Vagina (tissue), 2 donors: ENCODE measurements around the gene BET1. TPM values are rescaled to one million over a fixed set of nuclear protein-coding genes. Genes with fewer than 3 reads are reported as not detected.

Source experiments
- DNase-seq, 2 donors: peaks; one replicate each; pipeline ENCODE4 v3.0.0-alpha.2; 2017; ENCODE audit errors: extremely low spot score in 2 of 2
- H3K27ac ChIP-seq: fragments of 200-600 bp; sonication (generic); one replicate; pipeline ENCODE4 v1.5.1; 2019
- H3K27me3 ChIP-seq: fragments of 200-600 bp; sonication (generic); one replicate; pipeline ENCODE4 v1.5.1; 2019
- H3K36me3 ChIP-seq, 2 donors: fragments of 200-600 bp; sonication (generic); one replicate each; pipeline ENCODE4 v1.5.1; 2017 to 2019
- H3K4me1 ChIP-seq: fragments of 200-600 bp; sonication (generic); one replicate; pipeline ENCODE4 v1.5.1; 2019
- H3K4me3 ChIP-seq, 2 donors: fragments of 200-600 bp; sonication (generic); 1 replicate in 1 of 2; 2 replicates in 1 of 2; pipeline ENCODE4 v1.5.1; 2016 to 2019
- H3K9me3 ChIP-seq: fragments of 200-600 bp; sonication (generic); one replicate; pipeline ENCODE4 v1.5.1; 2019
- POLR2A ChIP-seq, 2 donors: fragments of 450-650 bp; IDR thresholded peaks; one replicate each; pipeline ENCODE4 v1.6.1; 2017; ENCODE audit warnings: antibody characterized with exemption in 2 of 2, mild to moderate bottlenecking in 2 of 2, moderate library complexity in 2 of 2
- POLR2AphosphoS5 ChIP-seq, 2 donors: sonication (generic); formaldehyde crosslinking; IDR thresholded peaks; one replicate each; pipeline ENCODE4 v1.9.0; 2017; ENCODE audit warnings: antibody characterized with exemption in 2 of 2, mild to moderate bottlenecking in 2 of 2, low read depth in 1 of 2; ENCODE audit not compliant: insufficient read depth in 1 of 2
- intact Hi-C: fragments of 100-400 bp; cut with DNase I; formaldehyde crosslinking; loops from one replicate; pipeline ENCODE4 v1.15.1; 2023
- total RNA-seq: library from RNA; depleted of rRNA; stranded (reverse); fragments of >200 nt; gene quantifications from one replicate; pipeline ENCODE4 v1.2.3, GENCODE V29; 2016
- TF ChIP-seq, protein P1 (sequence below), 3 experiments: fragments of 450-650 bp in 2 of 3; fragments of 200-600 bp in 1 of 3; sonication (generic) in 1 of 3; IDR thresholded peaks; one replicate each; pipeline ENCODE4 v1.5.1; 2017 to 2019; ENCODE audit warnings: antibody characterized with exemption in 3 of 3, mild to moderate bottlenecking in 2 of 3, moderate library complexity in 2 of 3

BET1 gene
- total RNA-seq, 1 donor from 2014 or later, result 22.1 TPM

DNA sequence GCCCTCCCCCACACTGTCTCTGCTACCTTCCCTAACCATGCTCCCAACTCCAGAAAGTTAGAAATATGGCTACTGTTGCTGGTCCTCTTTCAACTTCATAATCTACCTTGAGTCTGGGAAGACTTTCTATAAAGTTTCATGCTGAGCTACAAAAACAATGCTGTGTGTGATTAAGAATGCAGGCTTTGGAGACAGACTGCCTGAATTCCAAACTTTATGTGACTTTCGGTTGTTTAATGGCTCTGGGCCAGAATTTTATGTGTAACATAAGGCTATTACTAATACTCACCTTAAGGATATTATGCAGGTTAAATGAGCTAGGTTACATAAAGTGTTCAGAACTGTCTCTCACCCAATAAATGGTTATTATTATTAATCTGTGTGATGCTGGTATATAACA is 19.1 kb downstream of the BET1 start:
- Histone ChIP-seq H3K27me3 (no peaks in the 10 kb centered on the region), H3K9me3 (no peaks in the 10 kb centered on the region), H3K4me3 (no peak overlapping the region), H3K36me3 (no peaks in the 10 kb centered on the region), H3K27ac (no peak overlapping the region), H3K4me1 (peaks cover 4% of the 10 kb centered on the region)
- intact Hi-C loops, result no loop called here
- no peak for TF ChIP-seq POLR2A (IDR thresholded peaks at IDR 0.05)
- TF ChIP-seq, protein P1, sequence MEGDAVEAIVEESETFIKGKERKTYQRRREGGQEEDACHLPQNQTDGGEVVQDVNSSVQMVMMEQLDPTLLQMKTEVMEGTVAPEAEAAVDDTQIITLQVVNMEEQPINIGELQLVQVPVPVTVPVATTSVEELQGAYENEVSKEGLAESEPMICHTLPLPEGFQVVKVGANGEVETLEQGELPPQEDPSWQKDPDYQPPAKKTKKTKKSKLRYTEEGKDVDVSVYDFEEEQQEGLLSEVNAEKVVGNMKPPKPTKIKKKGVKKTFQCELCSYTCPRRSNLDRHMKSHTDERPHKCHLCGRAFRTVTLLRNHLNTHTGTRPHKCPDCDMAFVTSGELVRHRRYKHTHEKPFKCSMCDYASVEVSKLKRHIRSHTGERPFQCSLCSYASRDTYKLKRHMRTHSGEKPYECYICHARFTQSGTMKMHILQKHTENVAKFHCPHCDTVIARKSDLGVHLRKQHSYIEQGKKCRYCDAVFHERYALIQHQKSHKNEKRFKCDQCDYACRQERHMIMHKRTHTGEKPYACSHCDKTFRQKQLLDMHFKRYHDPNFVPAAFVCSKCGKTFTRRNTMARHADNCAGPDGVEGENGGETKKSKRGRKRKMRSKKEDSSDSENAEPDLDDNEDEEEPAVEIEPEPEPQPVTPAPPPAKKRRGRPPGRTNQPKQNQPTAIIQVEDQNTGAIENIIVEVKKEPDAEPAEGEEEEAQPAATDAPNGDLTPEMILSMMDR (IDR thresholded peaks at IDR 0.05), result no peak
- TF ChIP-seq POLR2AphosphoS5 (IDR thresholded peaks at IDR 0.05; ENCODE audit: insufficient read depth in 1 of 2, low read depth in 1 of 2), result no peak
- no peak for DNase-seq

DNA sequence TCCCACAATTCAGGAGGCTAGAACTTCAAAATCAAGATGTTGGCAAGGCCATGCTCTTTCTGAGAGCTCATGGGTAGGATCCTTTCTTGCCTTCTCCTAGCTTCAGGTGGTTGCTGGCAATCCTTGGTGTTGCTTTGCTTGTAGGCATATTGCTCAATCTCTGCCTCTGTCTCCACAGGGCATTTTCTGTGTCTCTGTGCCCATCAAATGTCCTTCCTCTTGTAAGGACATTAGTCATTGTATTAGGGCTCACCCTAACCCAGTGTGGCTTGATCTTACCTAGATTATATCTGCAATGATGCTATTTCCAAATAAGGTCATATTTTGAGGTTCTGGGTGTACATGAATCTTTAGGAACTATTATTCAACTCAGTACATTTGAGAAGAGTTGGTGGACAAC is 20.1 kb downstream of the BET1 start:
- intact Hi-C loops, result no loop called here
- Histone ChIP-seq H3K27me3 (no peaks in the 10 kb centered on the region), H3K9me3 (no peaks in the 10 kb centered on the region), H3K36me3 (no peaks in the 10 kb centered on the region), H3K4me3 (no peak overlapping the region), H3K27ac (no peak overlapping the region), H3K4me1 (peaks cover 4% of the 10 kb centered on the region)
- DNase-seq, result no peak
- TF ChIP-seq POLR2AphosphoS5 (IDR thresholded peaks at IDR 0.05; ENCODE audit: insufficient read depth in 1 of 2, low read depth in 1 of 2), result no peak
- TF ChIP-seq POLR2A (IDR thresholded peaks at IDR 0.05), result no peak
- TF ChIP-seq, protein P1 (IDR thresholded peaks at IDR 0.05), result no peak

DNA sequence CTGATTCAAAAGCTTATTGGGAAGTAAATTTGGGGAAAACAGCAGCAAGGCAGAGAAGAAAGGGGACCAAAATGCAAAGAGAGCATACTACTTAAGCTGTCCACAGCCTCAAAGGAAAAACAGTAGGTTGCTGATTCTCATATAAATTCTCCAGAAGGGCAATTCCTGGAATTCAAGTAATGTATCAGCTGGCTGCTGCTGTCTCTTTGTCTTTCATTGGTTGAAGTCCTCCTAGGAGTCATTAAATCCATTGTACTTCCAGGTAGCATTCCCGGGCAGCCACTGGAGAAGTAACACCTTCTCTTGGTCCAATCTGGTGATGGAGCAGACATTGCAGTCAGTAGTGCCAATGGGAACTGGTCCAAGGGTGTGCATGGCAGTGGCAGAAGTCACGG is 22.7 kb downstream of the BET1 start:
- TF ChIP-seq POLR2A (IDR thresholded peaks at IDR 0.05) (no peak), POLR2AphosphoS5 (IDR thresholded peaks at IDR 0.05; ENCODE audit: insufficient read depth in 1 of 2, low read depth in 1 of 2) (no peak)
- TF ChIP-seq, protein P1 (IDR thresholded peaks at IDR 0.05), result no peak
- intact Hi-C loops, result no loop called here

DNA sequence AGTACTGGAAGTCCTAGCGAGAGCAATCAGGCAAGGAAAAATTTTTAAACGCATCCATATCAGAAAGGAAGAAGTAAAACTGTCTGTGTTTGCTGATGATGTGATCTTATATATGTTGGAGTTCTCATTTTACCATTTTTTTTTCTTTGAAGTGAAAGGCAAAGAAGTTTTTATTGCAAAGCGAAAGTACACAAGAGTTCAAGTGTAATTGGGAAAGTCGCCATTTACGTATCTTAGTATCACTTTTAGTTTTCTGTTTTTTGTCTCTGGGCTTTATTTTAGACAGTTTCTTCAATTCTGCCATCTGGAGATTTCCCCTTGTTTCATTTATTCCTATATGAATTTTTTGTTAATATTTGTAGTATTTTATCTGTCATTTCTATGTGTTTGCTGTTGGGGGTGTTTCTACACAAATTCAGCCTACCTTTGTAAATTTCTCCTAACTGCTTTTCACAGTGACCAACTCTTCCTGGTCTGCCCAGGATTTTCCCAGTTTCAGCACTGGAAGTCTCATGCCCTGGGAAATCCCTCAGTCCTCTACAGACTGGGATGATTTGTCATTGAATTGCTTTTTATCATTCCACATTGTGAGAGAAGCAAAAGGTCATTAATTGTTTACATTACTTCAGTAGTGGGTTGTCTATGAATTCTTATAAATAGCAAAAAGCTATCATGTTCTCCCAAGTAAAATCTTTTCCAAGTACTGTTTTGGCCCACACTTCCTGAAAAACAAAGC is 23.2 kb downstream of the BET1 start:
- TF ChIP-seq POLR2A (IDR thresholded peaks at IDR 0.05), result no peak
- TF ChIP-seq, protein P1 (IDR thresholded peaks at IDR 0.05), result no peak
- no peak for TF ChIP-seq POLR2AphosphoS5 (IDR thresholded peaks at IDR 0.05; ENCODE audit: insufficient read depth in 1 of 2, low read depth in 1 of 2)
- peaks cover 4% of the 10 kb centered on the region for H3K4me1 ChIP-seq
- H3K27ac ChIP-seq, result no peak overlapping the region
- H3K4me3 ChIP-seq, result no peak overlapping the region
- intact Hi-C loops, result no loop called here
- H3K36me3 ChIP-seq, result no peaks in the 10 kb centered on the region
- no peaks in the 10 kb centered on the region for H3K27me3 ChIP-seq
- H3K9me3 ChIP-seq, result no peaks in the 10 kb centered on the region
- no peak for DNase-seq

More for the DNA sequence above, 22.7 kb downstream of the BET1 start:
- no peaks in the 10 kb centered on the region for H3K9me3 ChIP-seq
- no peak overlapping the region for H3K27ac ChIP-seq
- H3K4me3 ChIP-seq, result no peak overlapping the region
- no peaks in the 10 kb centered on the region for H3K27me3 ChIP-seq
- DNase-seq, result no peak
- H3K4me1 ChIP-seq, result peaks cover 4% of the 10 kb centered on the region
- no peaks in the 10 kb centered on the region for H3K36me3 ChIP-seq

DNA sequence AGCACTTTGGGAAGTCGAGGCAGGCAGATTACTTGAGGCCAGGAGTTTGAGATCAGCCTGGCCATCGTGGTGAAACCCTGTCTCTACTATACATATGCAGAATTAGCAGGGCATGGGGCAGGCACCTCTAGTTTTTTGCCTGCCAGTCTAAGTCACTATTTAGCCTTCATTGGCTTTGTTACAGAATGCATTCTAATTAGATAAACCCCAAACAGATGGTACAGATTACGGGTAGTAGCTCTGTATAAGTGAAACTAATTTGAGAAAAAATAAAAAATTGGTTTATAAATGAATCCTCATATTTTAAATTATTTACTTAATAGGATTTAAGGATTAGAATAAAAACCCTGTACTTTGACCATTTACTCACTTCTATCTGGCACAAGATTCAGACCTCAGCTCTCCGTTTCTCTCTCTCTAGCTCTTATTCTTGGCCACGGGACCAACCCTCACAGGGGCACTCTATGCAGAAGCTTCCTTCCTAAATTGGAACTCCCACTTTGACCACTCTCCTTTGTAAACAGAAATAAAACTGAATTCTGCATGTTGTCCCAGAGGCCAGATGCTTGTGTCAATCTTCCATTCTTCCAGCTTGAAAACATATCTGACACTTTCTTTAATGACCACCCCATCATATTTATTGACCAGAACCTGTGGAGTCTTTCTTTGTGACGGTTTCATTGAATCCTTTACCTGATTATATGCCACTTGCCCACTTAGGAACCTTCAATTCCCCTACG is 26.8 kb downstream of the BET1 start:
- H3K27me3 ChIP-seq, result no peaks in the 10 kb centered on the region
- H3K36me3 ChIP-seq, result no peaks in the 10 kb centered on the region
- no peak overlapping the region for H3K4me3 ChIP-seq
- intact Hi-C loops, result no loop called here
- no peaks in the 10 kb centered on the region for H3K9me3 ChIP-seq
- DNase-seq, result no peak
- H3K4me1 ChIP-seq, result peaks cover 4% of the 10 kb centered on the region
- TF ChIP-seq, protein P1 (IDR thresholded peaks at IDR 0.05), result no peak
- no peak for TF ChIP-seq POLR2AphosphoS5 (IDR thresholded peaks at IDR 0.05; ENCODE audit: insufficient read depth in 1 of 2, low read depth in 1 of 2)
- H3K27ac ChIP-seq, result no peak overlapping the region
